Skin of body (tissue), 2 donors: ENCODE data around the gene KDM1A. TPM values are rescaled to one million over a fixed set of nuclear protein-coding genes. Genes with fewer than 3 reads are reported as not detected.

Experiments used
- DNase-seq: peaks from one replicate; lab custom pipeline; 2025; lab: John Stamatoyannopoulos, UW
- total RNA-seq: library from RNA; depleted of rRNA; stranded (reverse); fragments of >200 nt; gene quantifications from one replicate; pipeline ENCODE4 v1.2.3, GENCODE V29; 2014

The KDM1A gene
- total RNA-seq, 1 donor from 2014 or later, result 76.7 TPM

DNA sequence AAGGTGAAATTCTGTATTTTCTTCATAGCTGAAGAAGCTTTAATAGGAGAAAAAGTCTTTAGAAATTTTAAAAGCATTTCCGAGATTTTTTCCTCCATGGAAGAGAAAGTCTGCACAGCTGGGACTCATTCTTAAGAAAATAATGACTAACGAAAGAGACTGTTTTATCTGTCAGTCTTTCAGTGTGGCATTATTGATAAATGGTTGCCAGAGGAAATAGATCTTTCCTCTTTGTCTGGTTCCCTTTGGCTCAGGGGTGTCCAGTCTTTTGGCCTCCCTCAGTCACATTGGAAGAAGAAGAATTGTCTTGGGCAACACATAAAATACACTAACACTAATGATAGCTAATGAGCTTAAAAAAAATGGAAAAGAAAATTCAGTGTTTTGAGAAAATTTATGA lies 49.9 kb downstream of the KDM1A start:
- DNase-seq, result no peak

DNA sequence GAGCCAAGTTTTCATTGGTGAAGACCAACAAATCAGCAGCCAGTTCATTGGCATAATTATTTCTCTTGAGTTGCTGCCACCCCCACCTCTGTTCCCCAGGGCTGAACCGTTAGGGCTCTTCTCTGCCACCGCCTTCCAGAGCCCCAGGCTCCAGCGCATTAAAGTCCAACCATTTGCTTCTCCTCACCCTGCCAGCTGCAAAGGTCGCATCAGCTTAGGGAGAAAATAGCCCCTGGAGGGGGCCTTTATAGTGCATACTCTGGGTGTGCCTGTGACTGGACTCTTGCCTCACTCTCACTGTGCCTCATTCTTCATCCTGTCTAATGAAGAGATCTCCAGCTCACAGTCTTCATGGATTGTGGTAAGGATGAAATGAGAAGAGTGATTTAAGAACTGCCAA lies 50.4 kb downstream of the KDM1A start:
- no peak for DNase-seq

DNA sequence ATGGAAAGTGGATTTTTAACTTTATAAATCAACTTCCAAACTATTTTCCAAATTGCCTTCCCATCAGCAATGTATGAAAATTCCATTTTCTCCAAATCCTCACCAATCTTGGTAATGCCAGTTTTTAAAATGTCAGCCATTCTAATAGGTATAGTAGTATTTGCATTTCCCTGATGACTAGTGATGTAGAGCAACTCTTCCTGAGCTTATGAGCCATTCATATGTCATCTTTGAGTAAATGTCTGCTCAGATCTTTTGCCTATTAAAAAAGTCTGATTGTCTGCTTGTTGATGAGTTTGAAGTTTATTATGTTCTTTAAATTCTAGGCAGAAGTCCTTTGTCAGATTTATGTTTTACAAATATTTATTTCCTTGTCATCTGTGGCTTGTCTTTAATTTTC lies 54.7 kb downstream of the KDM1A start:
- no peak for DNase-seq

DNA sequence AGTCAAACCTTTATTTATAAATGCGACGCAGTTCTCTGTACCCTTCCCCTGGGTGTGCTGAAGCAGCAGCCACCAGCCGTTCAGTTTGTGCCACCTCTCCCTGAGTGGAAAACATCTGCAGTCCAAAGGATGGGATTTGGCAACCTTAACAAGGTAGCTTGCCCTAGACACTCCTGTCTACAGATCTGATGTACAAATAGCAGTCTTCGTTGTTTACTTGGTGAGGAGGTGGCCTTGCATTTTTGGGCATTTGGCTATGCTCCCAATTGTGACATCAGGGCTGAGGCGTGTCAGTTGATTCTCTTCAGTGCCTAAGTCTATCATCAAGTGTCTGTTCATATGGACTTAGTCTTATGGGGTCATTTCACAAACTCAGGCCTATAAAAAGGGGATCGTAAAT lies 59.8 kb downstream of the KDM1A start:
- no peak for DNase-seq

DNA sequence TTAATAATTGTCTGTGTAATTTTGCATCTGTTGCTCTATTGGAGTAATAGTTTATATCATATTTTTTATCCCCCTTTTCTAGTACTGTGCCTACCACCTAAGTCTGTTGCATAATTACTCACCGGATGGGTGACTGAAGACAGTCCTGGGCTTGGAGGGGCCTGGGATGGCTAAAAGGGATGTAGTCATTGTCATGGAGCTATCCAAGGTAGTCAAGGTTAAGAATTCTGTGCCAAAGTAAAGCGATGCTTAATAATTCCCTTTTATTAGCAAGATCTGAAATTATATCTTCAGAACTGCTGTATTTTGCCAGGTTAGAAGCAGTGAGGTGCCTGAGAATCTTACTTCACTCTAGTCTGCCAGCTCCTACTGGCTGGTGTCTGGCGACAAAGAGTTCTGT lies 61.6 kb downstream of the KDM1A start:
- no peak for DNase-seq

DNA sequence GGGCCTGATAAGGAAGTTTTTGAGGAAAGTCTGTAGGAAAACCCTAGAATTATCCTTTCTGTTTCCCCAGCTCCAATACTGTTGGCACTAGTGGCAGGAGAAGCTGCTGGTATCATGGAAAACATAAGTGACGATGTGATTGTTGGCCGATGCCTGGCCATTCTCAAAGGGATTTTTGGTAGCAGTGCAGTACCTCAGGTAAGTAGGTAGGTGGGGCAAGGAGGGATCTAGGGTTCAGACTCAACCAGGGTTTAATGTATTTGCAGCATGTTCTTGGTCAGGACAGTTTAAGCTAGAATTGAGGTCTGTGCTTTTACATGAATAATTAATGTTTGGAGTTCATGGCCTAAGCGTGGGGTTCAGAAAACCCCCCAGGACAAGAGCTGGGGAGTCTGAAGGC lies 62.1 kb downstream of the KDM1A start:
- no peak for DNase-seq

DNA sequence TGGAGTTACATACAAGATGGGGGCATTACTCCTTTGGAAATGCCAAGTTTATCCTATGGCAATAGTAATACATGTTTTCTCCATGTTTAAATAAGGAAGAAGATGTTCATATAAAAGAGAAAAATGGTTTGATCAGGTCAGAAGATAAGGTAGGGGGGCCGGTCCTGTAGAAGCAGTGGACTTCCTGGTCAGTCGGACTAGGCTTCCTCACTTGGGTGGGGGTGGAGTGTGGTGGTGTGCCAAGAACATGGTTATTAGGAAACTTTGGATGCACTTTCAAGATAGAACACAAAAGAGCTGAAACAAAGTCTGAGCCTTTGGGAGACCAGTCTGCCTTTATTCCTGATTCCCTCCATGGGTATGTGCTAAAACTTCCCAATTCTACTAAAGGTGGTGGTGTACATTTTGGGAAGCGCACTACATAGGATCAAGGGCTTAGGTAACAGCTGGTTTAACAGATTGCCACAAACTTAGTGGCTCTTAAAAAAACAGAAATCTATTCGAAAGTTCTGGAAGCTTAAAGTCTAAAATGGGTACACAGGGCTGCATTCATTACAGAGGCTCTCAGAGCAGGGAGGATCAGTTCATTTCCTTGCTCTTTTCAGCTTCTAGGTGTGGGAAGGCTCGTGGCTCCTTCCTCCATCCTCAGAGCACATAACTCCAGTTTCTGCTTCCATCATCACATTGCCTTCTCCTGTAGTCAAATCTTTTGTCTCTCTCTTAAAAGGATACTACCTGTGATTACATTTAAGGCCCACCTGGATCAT lies 64.6 kb downstream of the KDM1A start:
- no peak for DNase-seq

DNA sequence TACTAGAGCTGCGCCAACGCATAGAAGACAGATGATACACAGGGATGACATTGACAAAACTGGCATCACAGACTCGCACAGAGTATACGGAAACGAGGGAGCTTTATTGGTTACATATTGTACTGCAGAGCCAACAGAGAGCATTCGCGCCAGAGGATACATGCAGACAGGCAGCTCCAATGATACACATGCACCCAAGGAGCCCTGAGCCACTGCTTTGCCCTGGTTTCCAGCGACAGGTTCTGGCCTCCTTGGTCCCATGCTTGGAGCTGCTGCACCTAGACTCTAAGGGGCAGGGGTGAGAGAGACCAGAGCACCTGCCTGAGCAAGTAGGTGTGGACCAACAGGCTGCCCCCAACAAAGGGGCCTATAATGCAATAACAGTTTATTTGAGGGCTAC lies 65.6 kb downstream of the KDM1A start:
- DNase-seq, result no peak

DNA sequence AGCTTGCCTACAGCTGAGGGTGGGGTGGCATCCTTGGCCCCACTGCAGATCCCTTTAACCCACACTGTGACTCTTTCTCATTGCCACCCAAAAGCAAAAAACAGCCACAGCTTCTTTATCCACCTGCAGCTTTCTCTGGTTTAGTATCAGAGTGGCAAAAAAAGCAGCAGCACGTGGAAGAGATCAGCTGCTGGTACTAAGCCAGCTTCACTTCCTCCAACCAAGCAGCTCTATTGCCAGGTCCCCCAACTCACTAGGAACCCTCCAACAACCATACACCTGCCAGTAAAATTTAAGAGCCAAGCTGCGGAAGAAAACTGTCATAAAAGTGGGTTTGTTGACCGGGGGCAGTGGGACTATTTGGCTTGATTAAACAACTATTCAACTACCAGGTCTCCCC lies 66.4 kb downstream of the KDM1A start:
- no peak for DNase-seq

DNA sequence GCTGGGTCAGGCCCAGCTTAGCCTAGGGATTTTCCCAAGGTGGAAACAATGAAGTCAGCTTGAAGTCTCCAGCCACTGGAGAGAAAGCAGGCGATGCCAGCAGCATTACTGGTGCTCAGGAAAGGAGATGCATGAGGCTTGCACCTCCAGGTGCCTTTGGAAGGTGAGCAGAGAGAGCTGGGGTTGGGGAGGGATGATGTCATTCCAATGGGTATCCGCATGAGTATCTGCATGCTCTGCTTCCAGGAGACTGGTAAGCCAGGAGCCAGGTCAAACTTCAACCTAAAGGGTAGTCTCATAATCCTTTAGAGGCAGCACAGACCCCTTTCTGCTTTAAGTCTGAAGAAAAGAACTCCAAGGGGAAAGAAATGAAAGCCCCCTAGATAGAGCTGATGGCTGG lies 68.8 kb downstream of the KDM1A start:
- no peak for DNase-seq

DNA sequence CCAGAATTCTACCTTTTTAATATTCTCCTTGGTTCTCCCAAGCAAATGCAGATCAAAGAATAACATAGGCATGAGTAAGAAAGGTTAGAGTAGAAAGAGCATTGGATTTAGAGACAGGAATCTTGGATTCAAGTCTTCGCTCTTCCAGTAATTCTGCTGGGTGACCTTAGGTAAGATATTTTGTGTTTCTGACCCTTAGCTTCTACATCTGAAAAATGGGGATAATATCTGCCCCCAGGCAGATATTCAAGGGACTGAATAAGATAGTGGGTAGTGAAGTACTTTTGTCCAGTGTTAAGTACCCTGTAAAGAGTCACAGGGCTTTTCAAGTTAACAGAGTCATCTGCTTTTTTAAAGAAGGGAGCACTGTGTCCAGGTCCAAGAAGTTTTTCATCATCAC lies 70.8 kb downstream of the KDM1A start:
- DNase-seq, result no peak

DNA sequence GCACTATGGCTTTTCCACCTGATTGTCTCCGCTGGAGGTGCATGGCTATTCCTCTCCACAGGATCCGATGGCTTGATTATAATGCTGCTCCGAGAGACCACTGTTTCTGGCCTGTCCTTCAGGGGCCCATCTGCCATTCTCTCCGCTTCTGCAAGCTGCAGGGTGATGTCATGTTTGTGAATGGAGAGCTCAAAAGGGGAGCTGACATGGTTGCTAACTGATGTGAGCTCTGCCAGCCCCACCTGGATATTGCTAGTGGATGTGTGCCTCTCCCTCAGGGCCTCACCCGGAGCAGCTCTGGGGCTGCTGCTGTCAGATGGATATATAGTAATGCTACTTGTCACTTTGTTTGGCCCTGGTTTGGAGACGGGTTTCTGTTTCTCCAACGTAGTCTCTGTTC lies 72.3 kb downstream of the KDM1A start:
- no peak for DNase-seq

DNA sequence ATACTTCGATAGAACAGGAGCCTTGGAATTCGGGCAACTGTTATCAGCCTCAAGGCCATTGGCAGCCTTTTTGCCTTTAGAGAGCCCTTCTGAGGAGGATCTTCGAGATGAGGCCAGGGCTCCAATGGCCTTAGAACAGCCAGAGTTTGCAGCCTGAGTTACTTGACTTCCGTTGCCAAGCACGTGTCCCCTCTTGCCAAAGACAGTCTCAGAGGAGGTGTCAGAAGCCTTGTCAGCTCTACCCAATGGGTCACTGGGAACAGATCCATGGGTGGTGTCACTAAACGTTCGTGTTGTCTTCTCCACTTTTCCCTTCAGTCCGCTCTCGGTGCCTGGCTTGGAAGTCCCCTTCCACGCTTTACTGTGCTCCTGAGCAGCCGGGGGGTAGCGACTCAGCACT lies 73.2 kb downstream of the KDM1A start:
- no peak for DNase-seq

DNA sequence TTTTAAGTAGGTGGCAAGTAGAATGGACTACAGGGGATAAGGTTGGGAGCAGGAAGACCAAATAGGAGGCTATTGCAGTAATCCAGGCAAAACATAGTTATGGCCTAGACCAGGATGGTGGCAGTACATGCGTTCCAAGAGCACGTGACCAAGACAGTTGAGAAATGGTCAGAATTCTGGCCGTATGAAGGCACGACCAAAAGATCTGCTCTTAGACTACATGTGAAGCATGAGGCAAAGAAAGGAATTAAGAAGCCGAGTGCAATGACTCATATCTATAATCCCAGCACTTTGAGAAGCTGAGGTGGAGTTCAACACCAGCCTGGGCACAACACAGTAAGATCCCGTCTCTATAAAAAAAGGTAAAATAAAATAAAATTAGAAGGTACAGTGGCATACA lies 78.0 kb downstream of the KDM1A start:
- DNase-seq, result no peak

DNA sequence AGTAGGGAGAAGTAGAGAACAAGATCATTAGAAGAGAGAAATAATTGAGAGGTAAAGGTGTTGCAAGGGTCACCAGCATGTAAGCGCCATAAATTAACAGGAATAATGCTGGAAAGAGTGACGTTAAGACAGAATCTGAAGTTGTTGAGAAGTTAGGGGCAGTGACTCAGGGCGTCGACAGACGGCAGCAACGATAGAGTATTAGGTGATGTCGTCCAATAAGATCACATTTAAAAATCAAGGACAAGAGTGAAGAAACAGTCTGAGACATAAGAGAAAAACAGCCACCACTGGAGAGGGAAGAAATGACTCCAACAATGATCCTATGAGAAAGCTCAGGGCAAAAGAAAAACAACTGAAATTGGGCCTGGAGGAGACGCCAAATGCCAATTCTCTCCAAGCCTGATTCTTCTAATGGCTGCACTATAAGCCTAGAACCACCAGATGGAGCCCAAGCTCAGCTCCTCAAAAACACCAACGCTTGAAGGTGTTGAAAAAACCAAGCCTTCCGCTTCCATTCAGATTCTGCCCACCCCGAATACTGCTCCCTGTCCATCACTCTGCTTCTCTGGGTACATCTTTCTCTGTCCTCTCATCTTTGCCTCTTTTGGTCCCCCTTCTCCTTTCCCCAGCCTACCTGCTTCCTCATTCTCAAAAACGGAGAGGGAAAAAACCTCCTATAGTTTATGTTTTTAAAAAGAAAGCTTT lies 79.3 kb downstream of the KDM1A start:
- DNase-seq, result peak; percentile 70

DNA sequence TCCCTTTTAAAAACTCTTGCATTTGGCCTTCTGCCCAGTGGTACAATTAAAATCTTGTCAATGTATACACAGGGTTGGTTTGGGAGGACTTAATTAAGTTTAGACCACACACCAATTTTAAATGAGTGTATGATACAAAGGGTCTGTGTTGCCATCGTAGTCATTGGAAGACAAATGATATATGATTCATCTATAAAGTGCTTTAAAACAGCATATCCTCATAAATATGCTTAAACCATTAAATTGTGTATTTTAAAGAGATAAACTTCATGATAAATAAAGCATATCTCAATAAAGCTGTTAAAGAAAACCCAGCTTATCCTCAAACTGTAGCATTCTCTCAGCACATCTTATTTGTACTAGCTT lies 79.9 kb downstream of the KDM1A start:
- DNase-seq, result no peak

DNA sequence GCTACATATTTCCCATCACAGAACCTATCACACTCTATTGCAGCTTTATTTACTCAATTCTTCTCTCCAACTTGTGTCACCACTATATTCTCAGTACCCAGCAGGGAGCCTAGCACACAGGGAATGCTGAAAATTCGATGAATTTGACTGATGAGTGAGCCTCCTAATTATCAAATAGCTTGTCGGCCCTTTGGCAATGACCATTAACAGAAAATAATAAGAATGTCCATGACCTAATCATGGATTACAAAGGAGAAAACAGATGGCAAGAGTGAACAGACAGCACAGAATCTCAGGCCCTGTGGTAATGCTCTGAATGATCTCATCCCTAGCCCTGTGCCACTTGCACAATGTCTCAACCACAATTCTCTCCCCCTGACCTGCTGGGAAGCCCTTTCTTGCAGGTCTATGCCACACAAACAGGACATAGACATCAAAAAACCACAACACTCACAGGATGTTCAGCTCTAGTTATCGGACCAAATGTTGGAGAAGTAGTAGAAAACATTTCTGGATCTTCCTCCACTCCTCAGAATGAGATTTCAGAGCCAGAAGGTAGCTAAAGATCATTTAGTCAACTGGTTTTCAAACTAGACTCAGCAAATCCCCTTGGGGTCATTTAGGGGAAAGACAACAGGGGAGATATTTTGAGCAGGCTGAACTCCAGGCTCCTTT lies 80.9 kb downstream of the KDM1A start:
- no peak for DNase-seq

DNA sequence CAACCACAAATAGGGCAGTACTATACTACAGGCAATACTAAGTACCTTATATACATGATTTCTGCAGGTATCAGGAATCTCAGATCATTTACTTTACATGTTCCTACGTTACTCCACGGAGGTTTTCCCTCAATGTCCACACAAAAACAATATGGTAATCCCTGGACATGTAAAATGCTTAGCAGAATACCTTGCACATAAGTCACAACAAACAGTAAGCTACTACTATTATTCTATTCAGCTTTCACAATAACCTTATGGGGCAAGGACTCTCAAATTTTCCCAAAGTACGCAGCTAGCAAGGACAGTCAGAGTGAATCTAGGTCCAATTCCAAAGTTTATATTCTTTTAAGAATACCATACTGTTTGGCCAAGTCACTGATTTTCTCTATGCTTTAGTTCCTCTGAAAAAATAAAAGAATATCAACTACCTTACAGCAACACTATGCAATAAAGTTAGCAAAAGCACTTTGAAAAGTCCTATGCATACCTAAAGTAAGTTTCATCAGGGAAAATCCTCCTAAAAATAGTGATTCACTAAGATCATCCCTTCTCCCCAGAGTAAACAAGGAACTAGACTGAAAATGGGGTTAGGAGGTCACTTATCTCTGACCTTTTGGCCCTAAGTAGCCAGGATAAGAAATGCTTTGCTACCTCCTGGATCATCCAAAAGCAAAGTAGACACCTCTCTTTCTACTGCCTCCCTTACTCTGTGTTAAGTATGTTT lies 82.0 kb downstream of the KDM1A start:
- DNase-seq, result no peak

DNA sequence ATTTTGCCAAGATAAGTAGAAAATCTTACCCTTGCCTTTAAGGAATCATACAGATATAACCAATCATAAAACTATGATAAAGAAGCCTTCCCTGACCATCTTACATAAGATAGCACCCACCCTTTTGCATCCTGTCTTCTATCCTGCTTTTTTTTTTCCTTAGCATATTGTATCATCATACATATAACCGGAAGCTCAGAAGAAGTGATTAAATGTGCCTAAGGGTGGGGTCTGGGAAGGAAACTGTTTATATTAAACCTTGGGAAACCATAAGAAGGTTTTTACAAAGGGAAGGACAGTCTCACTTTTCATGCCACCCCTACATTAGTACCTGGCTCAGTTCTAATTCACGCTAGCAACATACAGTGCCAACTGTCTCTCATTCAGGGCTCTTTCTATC lies 82.6 kb downstream of the KDM1A start:
- DNase-seq, result no peak

DNA sequence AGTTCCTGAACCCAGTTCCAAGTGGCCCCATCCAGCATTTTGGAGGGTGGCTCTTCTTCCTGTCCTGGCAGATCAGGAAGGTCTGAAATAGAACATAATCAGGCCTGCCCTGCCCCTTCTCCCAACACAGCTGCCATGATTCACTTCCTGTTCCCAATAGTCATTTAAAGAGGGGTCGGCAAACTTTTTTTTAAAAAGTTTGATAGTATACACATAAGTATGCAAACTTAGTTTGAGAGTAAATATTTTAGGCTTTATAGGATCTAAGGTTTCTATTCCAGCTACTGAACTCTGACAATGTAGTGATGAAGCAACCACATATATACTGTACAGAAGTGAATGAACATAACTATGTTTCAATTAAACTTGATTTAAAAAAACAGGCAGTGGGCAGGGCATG lies 83.0 kb downstream of the KDM1A start:
- no peak for DNase-seq

DNA sequence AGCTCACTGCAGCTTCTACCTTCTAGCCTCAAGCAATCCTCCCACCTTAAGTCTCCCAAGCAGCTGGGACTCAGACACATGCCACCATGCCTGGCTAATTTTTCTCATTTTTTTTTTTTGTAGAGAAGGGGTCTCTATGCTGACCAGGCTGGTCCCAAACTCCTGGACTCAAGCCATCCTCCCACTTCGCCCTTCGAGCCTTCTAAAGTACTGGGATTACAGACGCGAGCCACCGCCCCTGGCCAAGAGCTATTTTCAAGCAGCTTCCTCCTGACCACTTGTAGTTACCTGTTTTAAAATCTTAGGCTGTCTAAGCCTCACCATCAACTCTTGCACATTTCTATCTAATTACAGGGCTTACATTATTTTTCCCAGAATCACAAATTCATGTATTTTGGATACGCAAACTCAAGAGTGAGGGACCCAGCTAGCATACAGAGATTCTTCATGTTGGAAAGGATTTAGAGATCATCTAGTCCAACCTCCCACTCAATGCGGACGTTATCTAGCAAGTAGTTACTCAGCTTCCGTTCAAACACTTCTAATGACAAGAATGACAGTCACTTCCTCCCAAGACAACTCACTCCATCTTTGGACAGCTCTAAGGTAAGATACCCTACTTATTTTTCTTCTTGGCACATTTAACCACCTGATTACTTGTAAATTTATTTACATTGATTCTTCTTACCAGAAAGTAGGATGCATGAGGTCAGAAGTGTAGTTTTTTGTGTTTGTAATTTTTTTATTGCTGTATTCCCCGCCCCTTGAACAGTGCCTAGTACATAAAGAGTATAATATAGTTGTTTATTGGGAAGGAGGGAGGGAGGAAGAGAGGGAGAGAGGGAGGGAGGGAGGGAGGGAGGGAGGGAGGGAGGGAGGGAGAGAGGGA lies 84.0 kb downstream of the KDM1A start:
- DNase-seq, result no peak
